Jurkat, Clone E6-1 (cell line): ENCODE results near the gene DNAH2.

Experiments
- DNase-seq: peaks from one replicate; pipeline ENCODE4 v3.0.0-alpha.2; 2011; ENCODE audit warnings: low read depth, low spot score
- H3K4me3 ChIP-seq: 2 replicates; pipeline ENCODE4 v1.5.1; 2011; ENCODE audit warnings: mild to moderate bottlenecking, low read length, control low read depth, moderate library complexity

DNAH2 gene

GRCh38 chr17:7878234-7878633, 160.7 kb downstream of the DNAH2 start:
- no peak overlapping the region for H3K4me3 ChIP-seq
- DNase-seq, result no peak

- H3K4me3 ChIP-seq, result no peak overlapping the region
- DNase-seq, result no peak
Measured at GRCh38 chr17:7880076-7880868, 162.7 kb downstream of the DNAH2 start.

- H3K4me3 ChIP-seq, result no peak overlapping the region
Measured at GRCh38 chr17:7881276-7882054, 163.9 kb downstream of the DNAH2 start.

GRCh38 chr17:7882068-7882467, 164.5 kb downstream of the DNAH2 start:
- no peak overlapping the region for H3K4me3 ChIP-seq

More at GRCh38 chr17:7881276-7882054, 163.9 kb downstream of the DNAH2 start:
- DNase-seq, result no peak

GRCh38 chr17:7882629-7883028, 165.1 kb downstream of the DNAH2 start:
- DNase-seq, result no peak
- H3K4me3 ChIP-seq, result no peak overlapping the region

More at GRCh38 chr17:7882068-7882467, 164.5 kb downstream of the DNAH2 start:
- no peak for DNase-seq
